ENCODE measurements around the gene ZNF700. TPM values are rescaled to one million over a fixed set of nuclear protein-coding genes. Genes with fewer than 3 reads are reported as not detected.

Gene ZNF700
- total RNA-seq, 4 donors from 2014 or later, result 7.1 to 19.6 (median 11.4) TPM

DNA sequence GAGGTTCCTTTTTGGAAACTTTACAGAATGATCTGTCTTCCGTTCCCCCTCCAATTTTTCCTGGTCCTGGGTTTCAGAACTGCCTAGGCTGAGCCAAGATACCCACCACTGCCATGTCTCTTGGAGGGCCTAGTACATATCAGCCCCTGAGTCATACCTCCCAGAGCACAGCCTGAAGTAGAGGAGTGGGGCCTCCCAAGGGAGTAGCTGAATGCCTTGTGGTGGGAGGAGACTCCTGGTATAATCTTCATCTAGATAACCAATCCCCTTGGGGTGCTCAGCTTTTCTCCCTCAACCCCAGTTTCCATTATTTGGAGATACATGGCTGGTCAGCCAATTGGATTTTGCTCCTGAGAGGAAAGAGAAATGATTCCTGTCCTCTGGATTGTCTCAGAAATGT lies 70.3 kb downstream of the ZNF700 start:
- Histone ChIP-seq H3K9me3 (no peaks in the 10 kb centered on the region), H3K27me3 (no peaks in the 10 kb centered on the region), H3K4me3 (no peak overlapping the region), H3K36me3 (peaks cover 0 to 7% of the 10 kb centered on the region in 2 donors), H3K27ac (no peak overlapping the region), H3K4me1 (peaks cover 0 to 20% (median 0%) of the 10 kb centered on the region in 3 donors)
- no peak for ATAC-seq
- WGBS, 2 donors (ENCODE audit: low coverage in 1 of 2), result 90% methylated on average over 1 of the region's 1 CpG; no CpG with 5 or more reads in 1 of the 2 donors
- no peak for TF ChIP-seq POLR2AphosphoS5 (IDR thresholded peaks at IDR 0.05)
- TF ChIP-seq CTCF (IDR thresholded peaks at IDR 0.05), result no peak
- no peak for TF ChIP-seq EP300 (IDR thresholded peaks at IDR 0.05)
- TF ChIP-seq POLR2A (IDR thresholded peaks at IDR 0.05), result no peak

Small RNAs within 50 kb of the gene (small RNA-seq; reads per million reads assigned to genes)
- 0 to 0.27 (median 0.04) reads per million in 4 donors for gene RNA5SP464

Other genes with a start within 250 kb of the ZNF700 start
- gene ZNF823, start 186.2 kb upstream of the ZNF700 start, total RNA-seq, result 10 to 100 TPM in 1 of 4 donors, 1 to 10 TPM in 3; 6.7 to 11.4 (median 8.7) TPM
- 10 to 100 TPM in 1 of 4 donors, 1 to 10 TPM in 3; 4.5 to 10.7 (median 7.7) TPM for gene ZNF441, start 158.1 kb upstream of the ZNF700 start, total RNA-seq
- 1 to 10 TPM; 1.8 to 3.7 (median 3.1) TPM for gene ZNF491, start 126.6 kb upstream of the ZNF700 start, total RNA-seq
- gene ZNF440, start 110.8 kb upstream of the ZNF700 start, total RNA-seq, result 10 to 100 TPM in 1 of 4 donors, 1 to 10 TPM in 3; 4.8 to 13.2 (median 9.7) TPM
- gene ZNF439, start 76.4 kb upstream of the ZNF700 start, total RNA-seq, result 10 to 100 TPM in 2 of 4 donors, 1 to 10 TPM in 2; 6.5 to 18.1 (median 8.5) TPM
- gene ZNF69, start 37.3 kb upstream of the ZNF700 start, total RNA-seq, result 10 to 100 TPM in 2 of 4 donors, 1 to 10 TPM in 2; 3.5 to 13.6 (median 9.1) TPM
- gene ZNF763, start 39.9 kb downstream of the ZNF700 start, total RNA-seq, result 1 to 10 TPM; 4.5 to 8.1 (median 5.1) TPM
- 10 to 100 TPM in 1 of 4 donors, 1 to 10 TPM in 3; 5.4 to 12.8 (median 6.5) TPM for gene ZNF433, start 110.6 kb downstream of the ZNF700 start, total RNA-seq
- gene ZNF878, start 127.9 kb downstream of the ZNF700 start, total RNA-seq, result under 1 TPM in 1 of 4 donors, not detected in 3; 0.27 TPM
- 10 to 100 TPM in 2 of 4 donors, 1 to 10 TPM in 2; 8.0 to 19.0 (median 9.9) TPM for gene ZNF844, start 139.6 kb downstream of the ZNF700 start, total RNA-seq
- 1 to 10 TPM; 1.9 to 4.9 (median 3.1) TPM for gene ZNF20, start 215.2 kb downstream of the ZNF700 start, total RNA-seq
- 10 to 100 TPM in 1 of 4 donors, 1 to 10 TPM in 3; 7.3 to 11.4 (median 8.0) TPM for gene ZNF625, start 231.6 kb downstream of the ZNF700 start, total RNA-seq
- gene ZNF136, start 238.0 kb downstream of the ZNF700 start, total RNA-seq, result 10 to 100 TPM in 3 of 4 donors, 1 to 10 TPM in 1; 8.7 to 19.6 (median 11.5) TPM